Activated T-helper 2 cell treated with anti-CD3 and anti-CD28 coated beads, Interferon-gamma antibody, Interleukin-2, Interleukin-4, amounts not matched to agents 10 μg/mL and 5 μg/mL and 100 μg/mL, durations not matched to agents 14 hours and 24 hours and 36 hours (primary cell): ENCODE data around the gene PPM1L. TPM values are rescaled to one million over a fixed set of nuclear protein-coding genes. Genes with fewer than 3 reads are reported as not detected.

Source experiments
- DNase-seq: peaks from one replicate; pipeline ENCODE4 v3.0.0; 2021; ENCODE audit warnings: low spot score
- H3K27ac Mint-ChIP-seq: one replicate; pipeline ENCODE4 v1.8.0; 2021; ENCODE audit warnings: mixed read lengths
- H3K27me3 Mint-ChIP-seq: one replicate; pipeline ENCODE4 v1.8.0; 2021; ENCODE audit warnings: low read depth, mixed read lengths
- H3K36me3 Mint-ChIP-seq: one replicate; pipeline ENCODE4 v1.8.0; 2021; ENCODE audit warnings: low read depth, mixed read lengths
- H3K4me1 Mint-ChIP-seq: one replicate; pipeline ENCODE4 v1.8.0; 2021; ENCODE audit warnings: low read depth, mixed read lengths
- H3K4me3 Mint-ChIP-seq: one replicate; pipeline ENCODE4 v1.8.0; 2021; ENCODE audit warnings: low read depth, mild to moderate bottlenecking, moderate library complexity, mixed read lengths
- H3K9me3 Mint-ChIP-seq: one replicate; pipeline ENCODE4 v1.8.0; 2021; ENCODE audit warnings: mixed read lengths
- intact Hi-C: fragments of 100-400 bp; cut with micrococcal nuclease; formaldehyde crosslinking; loops from one replicate; pipeline ENCODE4 v1.15.1; 2023
- total RNA-seq: library from RNA; stranded (reverse); gene quantifications from 2 replicates; pipeline ENCODE4 v1.2.3, GENCODE V29; 2022

The PPM1L gene
- total RNA-seq, 1 donor from 2014 or later = 2.6 TPM

DNA sequence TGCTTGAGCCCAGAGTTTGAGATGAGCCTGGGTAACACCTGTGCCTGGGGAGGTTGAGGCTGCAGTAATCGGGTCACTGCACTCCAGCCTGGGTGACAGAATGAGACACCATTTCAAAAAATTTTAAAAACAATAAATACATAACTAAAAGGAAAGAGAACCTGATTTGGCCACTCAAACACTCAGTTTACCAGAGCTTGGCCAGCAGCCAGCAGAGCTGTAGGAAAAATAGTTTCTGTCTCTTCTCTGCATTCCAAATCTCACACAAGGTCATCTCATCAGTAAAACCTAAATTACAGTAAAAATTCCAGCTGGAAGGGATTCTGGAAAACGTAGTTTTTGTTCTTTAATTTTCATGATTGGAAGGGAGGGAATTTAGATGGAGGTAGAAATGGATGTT lies 7.8 kb upstream of the PPM1L start:
- Mint-ChIP-seq H3K27ac (no peak overlapping the region), H3K36me3 (no peaks in the 10 kb centered on the region), H3K27me3 (peaks cover 45% of the 10 kb centered on the region), H3K9me3 (no peaks in the 10 kb centered on the region), H3K4me1 (peaks cover 3% of the 10 kb centered on the region), H3K4me3 (no peak overlapping the region)
- DNase-seq = no peak
- intact Hi-C loops = no loop called here

DNA sequence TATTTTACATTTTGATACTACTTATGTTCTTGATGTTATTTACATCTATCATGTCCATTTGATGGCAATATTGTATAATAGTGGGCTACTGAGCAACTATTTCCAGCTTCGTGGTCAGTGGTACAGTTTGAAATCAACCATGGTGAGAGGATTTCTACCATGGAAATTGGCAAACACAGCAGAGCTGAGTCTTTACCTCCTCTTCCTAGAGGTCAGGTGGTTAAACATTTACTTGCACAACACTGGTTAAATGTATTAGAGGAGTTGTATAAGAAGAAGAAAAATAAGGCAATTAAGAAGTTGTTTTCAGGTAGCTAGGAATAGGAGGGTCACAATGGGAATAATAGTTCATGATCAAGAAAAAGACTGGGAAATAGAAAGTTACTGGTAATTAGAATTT lies 7.2 kb upstream of the PPM1L start:
- H3K9me3 Mint-ChIP-seq = no peaks in the 10 kb centered on the region
- H3K27me3 Mint-ChIP-seq = peaks cover 40% of the 10 kb centered on the region
- intact Hi-C loops = no loop called here
- H3K4me1 Mint-ChIP-seq = peaks cover 3% of the 10 kb centered on the region
- H3K36me3 Mint-ChIP-seq = no peaks in the 10 kb centered on the region
- no peak for DNase-seq
- H3K4me3 Mint-ChIP-seq = no peak overlapping the region
- H3K27ac Mint-ChIP-seq = no peak overlapping the region

DNA sequence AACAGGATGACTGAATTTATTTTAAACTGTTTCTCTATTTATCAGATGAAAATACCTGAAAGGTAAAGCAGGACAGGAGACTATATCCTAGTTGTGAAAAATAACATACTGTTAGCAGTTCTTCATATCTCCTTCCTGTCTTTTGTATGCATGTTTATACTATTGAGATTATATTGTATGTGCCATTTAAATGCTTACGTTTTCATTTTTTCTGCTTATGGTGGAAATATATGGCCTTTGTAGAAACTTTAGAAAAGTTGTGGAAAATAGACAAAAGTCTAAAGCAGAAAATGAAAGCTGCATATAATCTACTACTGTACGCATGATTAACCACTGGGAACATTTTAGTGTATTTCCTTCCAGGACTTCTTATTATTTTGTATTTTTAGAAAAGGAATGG lies 2.1 kb upstream of the PPM1L start:
- Mint-ChIP-seq H3K4me1 (peaks cover 20% of the 10 kb centered on the region), H3K36me3 (no peaks in the 10 kb centered on the region), H3K27me3 (peaks cover 39% of the 10 kb centered on the region), H3K9me3 (no peaks in the 10 kb centered on the region), H3K27ac (no peak overlapping the region), H3K4me3 (peak overlapping the region; percentile 91)
- intact Hi-C loops = loop anchor here (5.0 kb wide), 1 partner anchor 188 kb away; no protein-coding TSS in a partner anchor
- DNase-seq = no peak

- Mint-ChIP-seq H3K4me3 (peak overlapping the region; percentile 91), H3K9me3 (no peaks in the 10 kb centered on the region), H3K27ac (no peak overlapping the region), H3K36me3 (no peaks in the 10 kb centered on the region), H3K27me3 (peaks cover 40% of the 10 kb centered on the region), H3K4me1 (peaks cover 20% of the 10 kb centered on the region)
- DNase-seq = no peak
- intact Hi-C loops = loop anchor here (5.0 kb wide), 1 partner anchor 188 kb away; no protein-coding TSS in a partner anchor
These were observed 1.6 kb upstream of the PPM1L start for GRCh38 chr3:160754371-160754854.

DNA sequence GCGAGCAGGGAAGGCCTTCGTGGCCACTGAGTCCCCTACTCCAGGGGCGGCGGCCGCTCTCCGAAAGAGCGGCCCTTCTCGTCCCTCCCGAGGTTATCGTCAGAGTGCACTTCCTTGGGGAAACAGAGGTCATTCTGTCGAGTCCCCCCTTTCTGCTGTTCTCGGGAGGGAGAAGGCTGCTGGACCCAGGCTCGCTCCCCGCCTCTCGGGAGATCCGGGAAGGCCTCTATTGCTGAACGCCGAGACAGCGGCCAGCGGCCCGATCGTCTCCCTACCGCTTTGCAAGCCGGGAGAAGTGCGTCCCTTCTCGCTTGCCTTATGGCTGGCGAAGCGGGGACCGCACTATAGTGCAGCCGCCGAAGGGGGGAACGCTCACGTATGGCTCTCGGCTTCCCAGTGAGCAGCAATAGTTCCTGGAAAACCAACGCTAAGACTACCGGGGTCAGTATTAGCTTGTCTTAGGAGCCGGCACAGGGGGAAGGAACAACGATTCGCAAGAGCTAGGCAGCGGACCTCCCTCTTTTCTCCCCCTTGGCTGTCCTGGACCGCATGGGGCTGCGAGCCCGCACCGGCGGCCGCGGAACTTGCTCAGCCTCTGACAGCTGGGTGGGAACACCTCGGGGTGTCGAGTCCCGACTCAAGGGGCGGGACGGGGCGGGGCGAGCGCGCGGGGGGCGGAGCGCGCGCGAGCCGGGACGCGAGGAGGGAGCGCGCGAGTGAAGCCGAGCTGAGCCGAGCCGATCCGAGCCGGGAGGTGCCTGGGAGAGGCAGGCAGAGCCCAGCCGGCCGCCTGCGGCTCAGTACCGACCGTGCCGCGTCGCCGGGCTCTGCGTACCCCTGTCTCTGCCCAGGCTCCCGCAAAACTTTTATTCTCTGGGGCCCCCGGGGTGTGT lies 930 bp upstream of the PPM1L start:
- H3K27ac Mint-ChIP-seq = peak overlapping the region; percentile 91
- H3K9me3 Mint-ChIP-seq = no peaks in the 10 kb centered on the region
- peak overlapping the region; percentile 91 for H3K4me3 Mint-ChIP-seq
- H3K36me3 Mint-ChIP-seq = no peaks in the 10 kb centered on the region
- intact Hi-C loops = loop anchor here (1.0 to 5.0 kb wide), 6 partner anchors 46 to 467 kb away; partner anchors contain the start of genes KPNA4, NMD3 and TRIM59
- DNase-seq = peak; percentile 85
- H3K4me1 Mint-ChIP-seq = peaks cover 20% of the 10 kb centered on the region
- peaks cover 43% of the 10 kb centered on the region for H3K27me3 Mint-ChIP-seq

DNA sequence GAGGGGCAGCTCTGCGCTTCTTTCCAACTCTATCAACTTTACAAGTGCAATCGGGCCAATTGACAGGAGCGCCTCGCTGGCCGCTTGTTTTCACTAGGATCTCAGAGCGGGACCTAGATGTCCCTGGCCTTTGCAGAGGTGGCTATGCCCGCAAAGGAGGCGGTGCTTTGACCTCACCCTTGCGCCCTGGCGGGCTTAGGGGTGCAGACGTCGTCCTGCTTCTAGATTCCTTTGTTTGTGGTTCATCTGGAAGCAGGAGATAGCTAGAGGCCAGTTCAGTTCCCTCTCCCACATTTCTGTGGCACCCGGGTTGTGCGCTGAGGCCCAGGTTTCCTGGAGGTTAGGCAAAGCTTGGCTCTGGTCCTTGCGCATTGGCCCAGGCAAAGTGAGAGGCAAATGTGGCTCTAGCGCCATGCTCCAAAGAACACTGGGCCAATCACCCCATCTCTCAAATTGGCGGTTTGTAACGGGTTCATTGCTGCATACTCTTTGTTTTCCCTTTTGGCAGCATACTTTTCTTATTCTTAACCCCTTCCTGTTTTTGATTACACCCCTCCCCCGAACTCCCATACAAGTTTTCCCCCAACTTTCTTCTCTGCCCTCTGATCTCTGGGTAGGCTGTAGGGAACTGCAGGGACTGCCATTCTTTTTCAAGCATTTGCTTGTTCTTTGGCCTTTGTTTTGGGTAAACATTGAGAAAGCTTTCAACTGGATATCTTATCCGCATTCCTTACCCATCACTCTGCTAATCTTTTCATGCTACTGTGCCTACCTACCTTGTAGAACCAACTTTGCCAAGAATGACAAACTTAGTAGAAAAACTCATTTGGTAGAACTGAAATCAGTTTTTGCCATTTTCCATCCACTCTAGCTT lies 1.4 kb downstream of the PPM1L start:
- H3K4me1 Mint-ChIP-seq = peaks cover 20% of the 10 kb centered on the region
- H3K9me3 Mint-ChIP-seq = no peaks in the 10 kb centered on the region
- no peak for DNase-seq
- intact Hi-C loops = loop anchor here (5.0 kb wide), 3 partner anchors 310 to 465 kb away; partner anchors contain the start of genes NMD3 and TRIM59
- peak overlapping the region; percentile 91 for H3K4me3 Mint-ChIP-seq
- no peaks in the 10 kb centered on the region for H3K36me3 Mint-ChIP-seq
- H3K27me3 Mint-ChIP-seq = peaks cover 43% of the 10 kb centered on the region
- H3K27ac Mint-ChIP-seq = no peak overlapping the region

GRCh38 chr3:160758929-160759577 lies 3.0 kb downstream of the PPM1L start:
- H3K4me3 Mint-ChIP-seq = no peak overlapping the region
- H3K27ac Mint-ChIP-seq = no peak overlapping the region
- H3K27me3 Mint-ChIP-seq = peaks cover 43% of the 10 kb centered on the region
- H3K9me3 Mint-ChIP-seq = no peaks in the 10 kb centered on the region
- no peak for DNase-seq
- no peaks in the 10 kb centered on the region for H3K36me3 Mint-ChIP-seq
- H3K4me1 Mint-ChIP-seq = peaks cover 18% of the 10 kb centered on the region
- intact Hi-C loops = loop anchor here (5.0 kb wide), 3 partner anchors 312 to 463 kb away; partner anchors contain the start of genes NMD3 and TRIM59

GRCh38 chr3:160763073-160763472 lies 7.0 kb downstream of the PPM1L start:
- intact Hi-C loops = no loop called here
- H3K4me3 Mint-ChIP-seq = no peak overlapping the region
- H3K27me3 Mint-ChIP-seq = peaks cover 26% of the 10 kb centered on the region
- DNase-seq = no peak
- no peaks in the 10 kb centered on the region for H3K4me1 Mint-ChIP-seq
- no peak overlapping the region for H3K27ac Mint-ChIP-seq
- H3K36me3 Mint-ChIP-seq = no peaks in the 10 kb centered on the region
- H3K9me3 Mint-ChIP-seq = no peaks in the 10 kb centered on the region

- Mint-ChIP-seq H3K27me3 (peaks cover 20% of the 10 kb centered on the region), H3K9me3 (no peaks in the 10 kb centered on the region), H3K36me3 (no peaks in the 10 kb centered on the region), H3K4me1 (no peaks in the 10 kb centered on the region), H3K27ac (no peak overlapping the region), H3K4me3 (no peak overlapping the region)
- intact Hi-C loops = no loop called here
- DNase-seq = no peak
These were observed 9.2 kb downstream of the PPM1L start for GRCh38 chr3:160765211-160765610.

GRCh38 chr3:160768031-160768430 lies 12.0 kb downstream of the PPM1L start:
- no peaks in the 10 kb centered on the region for H3K4me1 Mint-ChIP-seq
- peaks cover 13% of the 10 kb centered on the region for H3K27me3 Mint-ChIP-seq
- H3K9me3 Mint-ChIP-seq = no peaks in the 10 kb centered on the region
- no peak overlapping the region for H3K27ac Mint-ChIP-seq
- no peaks in the 10 kb centered on the region for H3K36me3 Mint-ChIP-seq
- intact Hi-C loops = no loop called here
- no peak for DNase-seq
- no peak overlapping the region for H3K4me3 Mint-ChIP-seq

- Mint-ChIP-seq H3K4me3 (no peak overlapping the region), H3K4me1 (no peaks in the 10 kb centered on the region), H3K27me3 (peaks cover 10% of the 10 kb centered on the region), H3K9me3 (no peaks in the 10 kb centered on the region), H3K36me3 (no peaks in the 10 kb centered on the region), H3K27ac (no peak overlapping the region)
- intact Hi-C loops = no loop called here
- no peak for DNase-seq
These were observed 12.9 kb downstream of the PPM1L start for GRCh38 chr3:160768918-160769317.

- Mint-ChIP-seq H3K9me3 (no peaks in the 10 kb centered on the region), H3K4me1 (no peaks in the 10 kb centered on the region), H3K27me3 (peaks cover 7% of the 10 kb centered on the region), H3K4me3 (no peak overlapping the region), H3K27ac (no peak overlapping the region), H3K36me3 (no peaks in the 10 kb centered on the region)
- intact Hi-C loops = no loop called here
- DNase-seq = no peak
These were observed 15.9 kb downstream of the PPM1L start for GRCh38 chr3:160771811-160772459.
